ENCODE measurements around the gene FLNC. TPM values are rescaled to one million over a fixed set of nuclear protein-coding genes. Genes with fewer than 3 reads are reported as not detected.

Gene FLNC
- total and polyA plus RNA-seq, 2 of the 13 experiments (the other 11 are each of a cell fraction or from before 2014, with no cell fraction given), result 0.02 TPM; not detected in 1

- TF ChIP-seq ZNF746 (CRISPR knock-in tag; IDR thresholded peaks at IDR 0.05) (peak; percentile 49; the same call in 1 of the 2 replicates), ZNF282 (IDR thresholded peaks at IDR 0.05; ENCODE audit: partially characterized antibody) (no peak), SAFB2 (CRISPR knock-in tag; IDR thresholded peaks at IDR 0.05; ENCODE audit: borderline replicate concordance, low read depth) (peak; percentile 40; the same call in 1 of the 2 replicates), ZNF576 (CRISPR knock-in tag; IDR thresholded peaks at IDR 0.05) (no peak), ZNF652 (CRISPR knock-in tag; IDR thresholded peaks at IDR 0.05; ENCODE audit: borderline replicate concordance, low read depth) (no peak), ZNF407 (CRISPR knock-in tag; IDR thresholded peaks at IDR 0.05; ENCODE audit: not compliant biosample characterization) (peak; percentile 32), DMTF1 (CRISPR knock-in tag; IDR thresholded peaks at IDR 0.05) (no peak), ZNF639 (CRISPR knock-in tag; conservative IDR thresholded peaks at IDR 0.05) (no peak), ZMYM3 (CRISPR knock-in tag; IDR thresholded peaks at IDR 0.05) (0 out of 2 replicates have a peak, but pooled peaks have one; percentile 7), GABPB1 (CRISPR knock-in tag; IDR thresholded peaks at IDR 0.05) (peak; percentile 92), MEIS1 (CRISPR knock-in tag; IDR thresholded peaks at IDR 0.05; ENCODE audit: borderline replicate concordance) (0 out of 2 replicates have a peak, but pooled peaks have one; percentile 46), ZSCAN22 (CRISPR knock-in tag; IDR thresholded peaks at IDR 0.05) (no peak), BRCA1 (CRISPR knock-in tag; IDR thresholded peaks at IDR 0.05) (no peak), AGO2 (optimal IDR thresholded peaks at IDR 0.05; ENCODE audit: low read depth, low read length) (no peak), ZNF468 (CRISPR knock-in tag; IDR thresholded peaks at IDR 0.05) (no peak)
Observed at GRCh38 chr7:128883622-128884448, 53.6 kb downstream of the FLNC start (continued).
